Measurements from ENCODE around the gene RNF141. TPM values are rescaled to one million over a fixed set of nuclear protein-coding genes. Genes with fewer than 3 reads are reported as not detected.

RNF141 gene
- total RNA-seq, 1 experiment from 2014 or later: 23.2 TPM

DNA sequence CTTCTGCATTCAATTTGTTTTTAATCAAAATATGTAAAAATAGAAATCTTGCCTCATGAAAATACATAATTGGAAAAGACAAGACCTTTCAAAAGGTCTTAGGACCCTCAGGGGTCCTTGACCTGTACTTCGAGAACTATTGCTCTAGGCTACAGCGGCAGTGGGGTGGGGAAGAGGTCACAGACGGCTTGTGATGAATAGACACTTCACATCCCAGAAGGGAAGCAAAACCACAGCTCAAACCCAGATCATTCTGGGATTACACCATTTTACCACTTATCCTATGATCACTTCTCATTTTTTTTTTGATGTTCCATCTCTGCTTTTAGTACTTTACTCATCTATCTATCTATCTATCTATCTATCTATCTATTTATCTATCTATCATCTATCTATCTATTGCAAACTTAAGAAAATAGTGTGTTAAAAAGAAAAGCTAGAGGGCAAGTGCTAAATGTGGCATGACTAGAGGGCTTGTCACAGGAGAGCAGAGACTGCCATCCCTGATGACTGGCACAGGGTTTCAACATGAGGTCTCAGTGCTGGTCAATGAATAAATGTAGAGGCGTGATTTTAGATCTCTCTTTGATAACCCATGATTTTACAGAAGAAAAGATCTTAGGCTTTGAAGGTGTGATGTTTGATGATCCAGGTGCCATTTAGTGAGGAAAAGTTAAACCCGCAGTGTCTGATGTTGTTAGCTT lies 37.1 kb downstream of the RNF141 start (continued):
- TF ChIP-seq FOXP1 (CRISPR knock-in tag; IDR thresholded peaks at IDR 0.05; ENCODE audit: borderline replicate concordance) (no peak), ZNF671 (CRISPR knock-in tag; IDR thresholded peaks at IDR 0.05) (no peak), RELA (CRISPR knock-in tag; IDR thresholded peaks at IDR 0.05; ENCODE audit: borderline replicate concordance) (no peak)

DNA sequence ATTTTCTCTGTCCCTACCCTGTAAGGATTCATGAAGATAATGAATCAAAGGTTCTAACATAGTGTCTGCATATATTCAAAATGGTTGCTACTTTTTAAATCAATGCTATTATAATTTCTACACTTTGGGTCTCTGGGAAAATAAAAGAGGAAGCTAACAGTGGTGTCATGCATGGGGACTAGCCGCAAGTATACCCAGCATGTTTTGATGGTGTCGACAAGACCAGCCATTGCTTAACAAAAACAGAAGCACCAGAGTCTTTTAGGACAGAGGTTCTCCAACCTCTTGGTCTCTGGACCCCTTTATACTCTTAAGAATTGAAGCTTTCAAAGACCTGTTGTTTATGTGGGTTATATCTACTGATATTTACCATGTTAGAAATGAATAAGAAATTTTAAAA lies 37.8 kb downstream of the RNF141 start:
- CTCF ChIA-PET: no interaction called here
- DNase-seq (ENCODE audit: low spot score) (no peak), ATAC-seq (no peak)
- POLR2A ChIA-PET: no interaction called here
- Mint-ChIP-seq H3K9me3 (no peaks in the 10 kb centered on the region), H3K27ac (no peak overlapping the region), H3K4me1 (0 out of 2 replicates have a peak, but pooled peaks cover 2% of the 10 kb centered on the region), H3K27me3 (ENCODE audit: low read depth) (peaks cover 21% of the 10 kb centered on the region), H3K4me3 (no peak overlapping the region), H3K36me3 (peaks cover 6% of the 10 kb centered on the region; the same call in 1 of the 2 replicates)
- TF ChIP-seq HMGXB4 (CRISPR knock-in tag; IDR thresholded peaks at IDR 0.05) (no peak), FOXP1 (CRISPR knock-in tag; IDR thresholded peaks at IDR 0.05; ENCODE audit: borderline replicate concordance) (no peak)

DNA sequence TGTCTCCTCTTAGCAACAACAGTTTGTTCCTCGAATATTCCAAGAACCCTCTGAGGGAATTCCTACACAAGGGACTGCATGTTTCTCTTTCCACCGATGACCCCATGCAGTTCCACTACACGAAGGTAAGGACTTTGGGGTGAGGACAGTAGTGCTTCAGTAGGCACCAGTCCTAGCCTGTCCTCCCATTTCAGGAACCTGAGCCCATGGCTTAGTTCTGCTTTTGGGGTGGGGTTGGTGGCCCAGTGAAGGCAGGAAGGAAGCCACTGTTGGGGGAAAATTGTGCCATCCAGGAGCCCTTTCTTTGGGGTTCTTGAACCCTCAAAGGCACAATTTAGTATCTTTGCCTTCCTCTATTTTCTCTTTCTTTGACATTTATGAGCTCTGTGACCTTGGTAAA lies 38.2 kb downstream of the RNF141 start:
- ATAC-seq: no peak
- Mint-ChIP-seq H3K9me3 (no peaks in the 10 kb centered on the region), H3K36me3 (peaks cover 6% of the 10 kb centered on the region; the same call in 1 of the 2 replicates), H3K27ac (no peak overlapping the region), H3K27me3 (ENCODE audit: low read depth) (peaks cover 21% of the 10 kb centered on the region), H3K4me3 (no peak overlapping the region), H3K4me1 (0 out of 2 replicates have a peak, but pooled peaks cover 2% of the 10 kb centered on the region)
- POLR2A ChIA-PET: no interaction called here
- TF ChIP-seq ZNF138 (CRISPR knock-in tag; conservative IDR thresholded peaks at IDR 0.05) (no peak), NR3C1 (CRISPR knock-in tag; conservative IDR thresholded peaks at IDR 0.05; ENCODE audit: low read depth) (no peak), RORB (CRISPR knock-in tag; IDR thresholded peaks at IDR 0.05) (no peak), ARID4B (CRISPR knock-in tag; IDR thresholded peaks at IDR 0.05; ENCODE audit: borderline replicate concordance) (no peak), TEAD4 (CRISPR knock-in tag; IDR thresholded peaks at IDR 0.05) (no peak), MYBL2 (CRISPR knock-in tag; IDR thresholded peaks at IDR 0.05) (no peak), ATF2 (CRISPR knock-in tag; IDR thresholded peaks at IDR 0.05; ENCODE audit: borderline replicate concordance, low read depth) (no peak), ELF4 (CRISPR knock-in tag; IDR thresholded peaks at IDR 0.05; ENCODE audit: low read depth) (no peak), ZNF532 (CRISPR knock-in tag; IDR thresholded peaks at IDR 0.05; ENCODE audit: borderline replicate concordance) (no peak), ETV6 (CRISPR knock-in tag; IDR thresholded peaks at IDR 0.05) (no peak), SP1 (CRISPR knock-in tag; conservative IDR thresholded peaks at IDR 0.05) (no peak), CTCF (IDR thresholded peaks at IDR 0.05) (no peak), IRF1 (CRISPR knock-in tag; IDR thresholded peaks at IDR 0.05) (no peak), ZNF232 (CRISPR knock-in tag; IDR thresholded peaks at IDR 0.05) (no peak)
- DNase-seq (ENCODE audit: low spot score): no peak
- CTCF ChIA-PET: no interaction called here

Data from WTC11 (cell line).